ENCODE measurements around the gene TMEM204. TPM values are rescaled to one million over a fixed set of nuclear protein-coding genes. Genes with fewer than 3 reads are reported as not detected.

The TMEM204 gene
- polyA plus RNA-seq, 1 experiment: 6.2 TPM

- CTCF ChIA-PET: no interaction called here
- no peak for DNase-seq (ENCODE audit: low read depth, low spot score)
- H3K9me3 ChIP-seq (ENCODE audit: control insufficient read depth, insufficient read depth, low read length): no peaks in the 10 kb centered on the region
- no peaks in the 10 kb centered on the region for H3K27me3 ChIP-seq (ENCODE audit: control insufficient read depth, insufficient read depth, low read length)
- no peak overlapping the region for H3K4me3 ChIP-seq (ENCODE audit: low read depth, low read length)
- H3K27ac ChIP-seq (ENCODE audit: low read depth, low read length): no peak overlapping the region
- POLR2A ChIA-PET: no interaction called here
- TF ChIP-seq CTCF (IDR thresholded peaks at IDR 0.05; ENCODE audit: low read depth, low read length): no peak
Observed at GRCh38 chr16:1575578-1575977, 42.1 kb downstream of the TMEM204 start.

GRCh38 chr16:1579214-1579613 lies 45.7 kb downstream of the TMEM204 start:
- DNase-seq (ENCODE audit: low read depth, low spot score): no peak
- no peaks in the 10 kb centered on the region for H3K27me3 ChIP-seq (ENCODE audit: control insufficient read depth, insufficient read depth, low read length)
- ChIA-PET CTCF (no interaction called here), POLR2A (no interaction called here)
- no peak for TF ChIP-seq CTCF (IDR thresholded peaks at IDR 0.05; ENCODE audit: low read depth, low read length)
- no peaks in the 10 kb centered on the region for H3K9me3 ChIP-seq (ENCODE audit: control insufficient read depth, insufficient read depth, low read length)
- no peak overlapping the region for H3K4me3 ChIP-seq (ENCODE audit: low read depth, low read length)
- no peak overlapping the region for H3K27ac ChIP-seq (ENCODE audit: low read depth, low read length)

GRCh38 chr16:1580256-1580655 lies 46.8 kb downstream of the TMEM204 start:
- ChIA-PET CTCF (no interaction called here), POLR2A (no interaction called here)
- Histone ChIP-seq H3K4me3 (ENCODE audit: low read depth, low read length) (no peak overlapping the region), H3K27me3 (ENCODE audit: control insufficient read depth, insufficient read depth, low read length) (no peaks in the 10 kb centered on the region), H3K27ac (ENCODE audit: low read depth, low read length) (no peak overlapping the region), H3K9me3 (ENCODE audit: control insufficient read depth, insufficient read depth, low read length) (no peaks in the 10 kb centered on the region)
- DNase-seq (ENCODE audit: low read depth, low spot score): no peak
- TF ChIP-seq CTCF (IDR thresholded peaks at IDR 0.05; ENCODE audit: low read depth, low read length): no peak

- Histone ChIP-seq H3K4me3 (ENCODE audit: low read depth, low read length) (no peak overlapping the region), H3K9me3 (ENCODE audit: control insufficient read depth, insufficient read depth, low read length) (no peaks in the 10 kb centered on the region), H3K27ac (ENCODE audit: low read depth, low read length) (no peak overlapping the region), H3K27me3 (ENCODE audit: control insufficient read depth, insufficient read depth, low read length) (no peaks in the 10 kb centered on the region)
- DNase-seq (ENCODE audit: low read depth, low spot score): no peak
- POLR2A ChIA-PET: no interaction called here
- TF ChIP-seq CTCF (IDR thresholded peaks at IDR 0.05; ENCODE audit: low read depth, low read length): no peak
- CTCF ChIA-PET: no interaction called here
Observed at GRCh38 chr16:1580956-1581355, 47.5 kb downstream of the TMEM204 start.

GRCh38 chr16:1581804-1582203 lies 48.3 kb downstream of the TMEM204 start:
- ChIA-PET POLR2A (no interaction called here), CTCF (no interaction called here)
- Histone ChIP-seq H3K27ac (ENCODE audit: low read depth, low read length) (no peak overlapping the region), H3K4me3 (ENCODE audit: low read depth, low read length) (no peak overlapping the region), H3K27me3 (ENCODE audit: control insufficient read depth, insufficient read depth, low read length) (no peaks in the 10 kb centered on the region), H3K9me3 (ENCODE audit: control insufficient read depth, insufficient read depth, low read length) (no peaks in the 10 kb centered on the region)
- no peak for DNase-seq (ENCODE audit: low read depth, low spot score)
- no peak for TF ChIP-seq CTCF (IDR thresholded peaks at IDR 0.05; ENCODE audit: low read depth, low read length)

Measured in AG04450 (cell line).